HCT116 (cell line): ENCODE measurements around the gene GRK1. TPM values are rescaled to one million over a fixed set of nuclear protein-coding genes. Genes with fewer than 3 reads are reported as not detected.

Experiments
- ATAC-seq: fragments of 200-7000 bp; cut with Tn5 transposase; 2 replicates; pipeline ENCODE4 v1.9.1; 2020; ENCODE audit warnings: mild to moderate bottlenecking, moderate library complexity
- BruUV-seq: library from RNA; stranded (reverse); fragments of 400-500 nt; replicated peaks from 2 replicates; lab custom pipeline; 2021; lab: Mats Ljungman, UMichigan
- CTCF ChIA-PET: fragments of 300-600 bp; sonication (Branson Sonifier 250); formaldehyde crosslinking; loops from one replicate; lab custom pipeline; 2021; ENCODE audit warnings: antibody characterized with exemption; lab: Charles Lee
- POLR2A ChIA-PET: fragments of 300-600, 350-600 bp; sonication (Branson Sonifier 250); formaldehyde crosslinking; loops from one replicate; lab custom pipeline; 2021; ENCODE audit warnings: antibody characterized with exemption; lab: Charles Lee
- RAD21 ChIA-PET, 2 experiments: fragments of 300-600 bp; sonication (Branson Sonifier 250); formaldehyde crosslinking; loops; one replicate each; lab custom pipeline; 2023; ENCODE audit warnings: low total read pairs in 2 of 2; ENCODE audit not compliant: uncharacterized antibody in 2 of 2, unreplicated experiment in 2 of 2, low non-redundant PET in 1 of 2; lab: Charles Lee
- DNase-seq: peaks from one replicate; pipeline ENCODE4 v3.0.0-alpha.2; 2010; ENCODE audit warnings: low read depth, low spot score
- H2AFZ ChIP-seq: fragments of 200-600 bp; shearing (Covaris generic), sonication (generic); 2 replicates; pipeline ENCODE4 v1.6.1; 2017; ENCODE audit warnings: low read depth, mixed run types, mixed read lengths, antibody characterized with exemption, low read length; ENCODE audit not compliant: poor library complexity, severe bottlenecking
- H3K27ac ChIP-seq: 2 replicates; pipeline ENCODE4 v1.5.1; 2012; ENCODE audit warnings: low read depth, low read length
- H3K27me3 ChIP-seq: fragments of 200-600 bp; sonication (generic); 2 replicates; pipeline ENCODE4 v1.6.1; 2016; ENCODE audit warnings: mixed run types, low read length, mixed read lengths; ENCODE audit not compliant: insufficient read depth
- H3K36me3 ChIP-seq, 2 experiments: fragments of 200-500 bp in 1 of 2; fragments of 200-600 bp in 1 of 2; sonication (Bioruptor generic) in 1 of 2; sonication (generic) in 1 of 2; 2 replicates each; pipeline versions ENCODE4 v1.5.1 to v1.6.1; 2014 to 2016; ENCODE audit warnings: low read length in 2 of 2, inconsistent platforms in 1 of 2, mixed read lengths in 1 of 2, mixed run types in 1 of 2; ENCODE audit not compliant: insufficient read depth in 2 of 2, control insufficient read depth in 1 of 2
- H3K4me1 ChIP-seq, 2 experiments: fragments of 200-600 bp in 1 of 2; sonication (generic) in 1 of 2; 2 replicates each; pipeline versions ENCODE4 v1.5.1 to v1.6.1; 2012 to 2017; ENCODE audit warnings: low read length in 2 of 2, inconsistent platforms in 1 of 2, mild to moderate bottlenecking in 1 of 2, mixed read lengths in 1 of 2, mixed run types in 1 of 2, moderate library complexity in 1 of 2; ENCODE audit not compliant: insufficient read depth in 2 of 2, control insufficient read depth in 1 of 2
- H3K4me2 ChIP-seq: fragments of 200-600 bp; sonication (generic); 2 replicates; pipeline ENCODE4 v1.6.1; 2017; ENCODE audit warnings: mixed run types, low read length, mixed read lengths
- H3K4me3 ChIP-seq, 2 experiments: fragments of 200-600 bp in 1 of 2; sonication (generic) in 1 of 2; replicated peaks in 1 of 2; 2 replicates each; pipeline ENCODE4 v1.5.1; 2011 to 2016; ENCODE audit warnings: low read length in 2 of 2, control low read depth in 1 of 2, low read depth in 1 of 2, mild to moderate bottlenecking in 1 of 2, mixed read lengths in 1 of 2, mixed run types in 1 of 2
- H3K79me2 ChIP-seq: fragments of 200-600 bp; sonication (generic); 2 replicates; pipeline ENCODE4 v1.6.1; 2017; ENCODE audit warnings: mild to moderate bottlenecking, mixed run types, low read length, moderate library complexity, mixed read lengths; ENCODE audit not compliant: insufficient read depth
- H3K9ac ChIP-seq: fragments of 200-600 bp; sonication (generic); 2 replicates; pipeline ENCODE4 v1.6.1; 2016; ENCODE audit warnings: low read length, mixed read lengths
- H3K9me2 ChIP-seq: fragments of 200-600 bp; sonication (generic), shearing (Covaris generic); 2 replicates; pipeline ENCODE4 v1.6.1; 2017; ENCODE audit warnings: mixed run types, mild to moderate bottlenecking, moderate library complexity; ENCODE audit not compliant: insufficient read depth
- H3K9me3 ChIP-seq, 2 experiments: fragments of 200-500 bp in 1 of 2; fragments of 200-600 bp in 1 of 2; sonication (Bioruptor generic) in 1 of 2; sonication (generic) in 1 of 2; 2 replicates each; pipeline ENCODE4 v1.6.1; 2014 to 2017; ENCODE audit warnings: low read length in 2 of 2, mixed read lengths in 2 of 2, inconsistent platforms in 1 of 2, low read depth in 1 of 2, mild to moderate bottlenecking in 1 of 2, mixed run types in 1 of 2, moderate library complexity in 1 of 2; ENCODE audit not compliant: control insufficient read depth in 1 of 2, insufficient read depth in 1 of 2
- H4K20me1 ChIP-seq: fragments of 200-600 bp; sonication (generic), shearing (Covaris generic); 2 replicates; pipeline ENCODE4 v1.6.1; 2017; ENCODE audit warnings: mixed run types, mild to moderate bottlenecking, moderate library complexity; ENCODE audit not compliant: insufficient read depth
- CBX3 ChIP-seq: IDR thresholded peaks from 2 replicates; pipeline ENCODE4 v1.6.1; 2012; ENCODE audit warnings: low read depth
- ELF1 ChIP-seq: IDR thresholded peaks from 2 replicates; pipeline ENCODE4 v1.6.1; 2012; ENCODE audit warnings: low read depth, borderline replicate concordance
- EZH2 ChIP-seq: fragments of 200-600 bp; sonication (generic); IDR thresholded peaks from 2 replicates; pipeline ENCODE4 v1.6.1; 2017; ENCODE audit warnings: antibody characterized with exemption, mixed run types
- MAX ChIP-seq: IDR thresholded peaks from 2 replicates; pipeline ENCODE4 v1.6.1; 2012
- POLR2AphosphoS5 ChIP-seq: IDR thresholded peaks from 2 replicates; pipeline ENCODE4 v1.6.1; 2011; ENCODE audit warnings: mild to moderate bottlenecking, low read depth, low read length, moderate library complexity
- TCF7L2 ChIP-seq: IDR thresholded peaks from 2 replicates; pipeline ENCODE4 v1.7.0; 2011; ENCODE audit warnings: borderline replicate concordance, inconsistent platforms; ENCODE audit not compliant: insufficient read depth, insufficient read length; ENCODE audit errors: extremely low read depth
- ZBTB33 ChIP-seq: IDR thresholded peaks from 2 replicates; pipeline ENCODE4 v1.6.1; 2011; ENCODE audit warnings: mild to moderate bottlenecking, low read length, moderate library complexity; ENCODE audit not compliant: insufficient replicate concordance; ENCODE audit errors: extremely low read depth
- intact Hi-C: fragments of 100-400 bp; cut with micrococcal nuclease; formaldehyde crosslinking; loops from 2 replicates; pipeline ENCODE4 v1.10.0; 2022
- total RNA-seq: library from RNA; stranded (reverse); gene quantifications from one replicate; pipeline ENCODE4 v1.2.1, GENCODE V29; 2021; ENCODE audit not compliant: unreplicated experiment
- TF ChIP-seq, protein P1 (sequence below), 3 experiments: fragments of 200-600 bp in 1 of 3; sonication (generic) in 1 of 3; IDR thresholded peaks in 2 of 3; conservative IDR thresholded peaks in 1 of 3; 2 replicates each; pipeline ENCODE4 v1.5.1; 2012 to 2017; ENCODE audit warnings: low read depth in 2 of 3, low read length in 2 of 3, antibody characterized with exemption in 1 of 3, borderline replicate concordance in 1 of 3, control low read depth in 1 of 3, mild to moderate bottlenecking in 1 of 3, mixed read lengths in 1 of 3, mixed run types in 1 of 3, moderate library complexity in 1 of 3; ENCODE audit not compliant: insufficient read depth in 1 of 3
- TF ChIP-seq, protein P2 (sequence below): IDR thresholded peaks from 2 replicates; pipeline ENCODE4 v1.6.1; 2012

GRK1 gene
- total RNA-seq, 1 experiment from 2014 or later = not detected

- BruUV-seq = no TSS peak
- H3K9me2 ChIP-seq = no peaks in the 10 kb centered on the region
- no peaks in the 10 kb centered on the region for H3K4me1 ChIP-seq
- POLR2A ChIA-PET = no interaction called here
- H3K27me3 ChIP-seq = no peaks in the 10 kb centered on the region
- intact Hi-C loops = no loop called here
- no peak for DNase-seq
- H4K20me1 ChIP-seq = no peaks in the 10 kb centered on the region
- no peak overlapping the region for H3K4me3 ChIP-seq
- H2AFZ ChIP-seq = no peak overlapping the region
- no peak for ATAC-seq
- no peak overlapping the region for H3K4me2 ChIP-seq
- H3K36me3 ChIP-seq = no peaks in the 10 kb centered on the region
- RAD21 ChIA-PET = no interaction called here
- no peak overlapping the region for H3K27ac ChIP-seq
- peaks cover 0 to 8% of the 10 kb centered on the region in 2 experiments; a peak in 1 of 4 replicates for H3K9me3 ChIP-seq
- H3K9ac ChIP-seq = no peak overlapping the region
- TF ChIP-seq ELF1 = no peak
- no peak for TF ChIP-seq TCF7L2
- no peak for TF ChIP-seq ZBTB33
- no peak for TF ChIP-seq POLR2AphosphoS5
- TF ChIP-seq EZH2 = no peak
- TF ChIP-seq CBX3 = no peak
- TF ChIP-seq, protein P1, sequence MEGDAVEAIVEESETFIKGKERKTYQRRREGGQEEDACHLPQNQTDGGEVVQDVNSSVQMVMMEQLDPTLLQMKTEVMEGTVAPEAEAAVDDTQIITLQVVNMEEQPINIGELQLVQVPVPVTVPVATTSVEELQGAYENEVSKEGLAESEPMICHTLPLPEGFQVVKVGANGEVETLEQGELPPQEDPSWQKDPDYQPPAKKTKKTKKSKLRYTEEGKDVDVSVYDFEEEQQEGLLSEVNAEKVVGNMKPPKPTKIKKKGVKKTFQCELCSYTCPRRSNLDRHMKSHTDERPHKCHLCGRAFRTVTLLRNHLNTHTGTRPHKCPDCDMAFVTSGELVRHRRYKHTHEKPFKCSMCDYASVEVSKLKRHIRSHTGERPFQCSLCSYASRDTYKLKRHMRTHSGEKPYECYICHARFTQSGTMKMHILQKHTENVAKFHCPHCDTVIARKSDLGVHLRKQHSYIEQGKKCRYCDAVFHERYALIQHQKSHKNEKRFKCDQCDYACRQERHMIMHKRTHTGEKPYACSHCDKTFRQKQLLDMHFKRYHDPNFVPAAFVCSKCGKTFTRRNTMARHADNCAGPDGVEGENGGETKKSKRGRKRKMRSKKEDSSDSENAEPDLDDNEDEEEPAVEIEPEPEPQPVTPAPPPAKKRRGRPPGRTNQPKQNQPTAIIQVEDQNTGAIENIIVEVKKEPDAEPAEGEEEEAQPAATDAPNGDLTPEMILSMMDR (IDR thresholded peaks at IDR 0.05 in 2 of 3, conservative IDR thresholded peaks at IDR 0.05 in 1 of 3; ENCODE audit: borderline replicate concordance in 1 of 3, insufficient read depth in 1 of 3, low read depth in 2 of 3, low read length in 2 of 3) = no peak
- TF ChIP-seq, protein P2, sequence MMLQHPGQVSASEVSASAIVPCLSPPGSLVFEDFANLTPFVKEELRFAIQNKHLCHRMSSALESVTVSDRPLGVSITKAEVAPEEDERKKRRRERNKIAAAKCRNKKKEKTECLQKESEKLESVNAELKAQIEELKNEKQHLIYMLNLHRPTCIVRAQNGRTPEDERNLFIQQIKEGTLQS = no peak
- no peak for TF ChIP-seq MAX
- TF ChIP-seq, all 23 proteins: peak for 0
- CTCF ChIA-PET = interaction anchor here (1.4 kb wide), 1 partner anchor 26 kb away, joined by 4 read pairs; no protein-coding TSS in a partner anchor
- no peaks in the 10 kb centered on the region for H3K79me2 ChIP-seq
Observed at GRCh38 chr13:113750554-113751399, 83.8 kb downstream of the GRK1 start.
